ENCODE results near the gene NFIC.

DNA sequence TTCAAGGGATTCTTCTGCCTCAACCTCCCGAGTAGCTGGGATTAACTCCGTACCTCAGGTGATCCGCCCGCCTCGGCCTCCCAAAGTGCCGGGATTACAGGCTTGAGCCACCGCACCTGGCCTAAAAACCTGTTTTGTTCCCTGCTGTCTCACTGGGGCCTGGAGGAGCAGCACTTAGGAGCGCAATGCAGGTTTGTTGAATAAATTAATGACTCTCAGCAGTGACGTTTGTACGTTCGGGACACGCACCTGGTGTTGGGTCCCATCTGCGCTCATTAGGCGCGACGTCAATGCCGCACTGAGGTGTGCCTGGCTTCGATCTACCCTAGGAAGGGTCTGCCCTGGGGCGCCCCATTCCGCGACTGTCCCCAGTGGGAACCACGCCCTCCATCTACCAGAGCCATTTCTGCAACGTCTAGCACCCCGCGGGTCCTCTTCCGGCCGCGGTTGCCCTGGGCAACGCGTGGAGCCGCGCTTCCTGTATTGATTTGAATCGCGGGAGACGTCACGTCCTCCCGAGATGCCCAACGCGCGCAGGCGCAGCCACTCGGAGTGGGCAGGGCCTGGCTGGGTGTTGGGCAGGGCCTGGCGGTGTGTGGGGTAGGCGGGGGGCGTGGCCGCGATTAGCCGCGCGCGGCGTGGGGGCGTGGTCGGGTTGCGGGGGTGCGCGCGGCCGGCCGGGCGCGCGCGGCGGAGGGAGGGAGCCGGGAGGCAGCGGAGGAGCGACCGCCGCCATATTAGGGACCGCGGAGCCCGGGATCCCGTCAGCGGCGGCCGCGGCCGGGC is 139.4 kb downstream of the NFIC start, which contains the start of gene FZR1:
- TF ChIP-seq, protein P1, sequence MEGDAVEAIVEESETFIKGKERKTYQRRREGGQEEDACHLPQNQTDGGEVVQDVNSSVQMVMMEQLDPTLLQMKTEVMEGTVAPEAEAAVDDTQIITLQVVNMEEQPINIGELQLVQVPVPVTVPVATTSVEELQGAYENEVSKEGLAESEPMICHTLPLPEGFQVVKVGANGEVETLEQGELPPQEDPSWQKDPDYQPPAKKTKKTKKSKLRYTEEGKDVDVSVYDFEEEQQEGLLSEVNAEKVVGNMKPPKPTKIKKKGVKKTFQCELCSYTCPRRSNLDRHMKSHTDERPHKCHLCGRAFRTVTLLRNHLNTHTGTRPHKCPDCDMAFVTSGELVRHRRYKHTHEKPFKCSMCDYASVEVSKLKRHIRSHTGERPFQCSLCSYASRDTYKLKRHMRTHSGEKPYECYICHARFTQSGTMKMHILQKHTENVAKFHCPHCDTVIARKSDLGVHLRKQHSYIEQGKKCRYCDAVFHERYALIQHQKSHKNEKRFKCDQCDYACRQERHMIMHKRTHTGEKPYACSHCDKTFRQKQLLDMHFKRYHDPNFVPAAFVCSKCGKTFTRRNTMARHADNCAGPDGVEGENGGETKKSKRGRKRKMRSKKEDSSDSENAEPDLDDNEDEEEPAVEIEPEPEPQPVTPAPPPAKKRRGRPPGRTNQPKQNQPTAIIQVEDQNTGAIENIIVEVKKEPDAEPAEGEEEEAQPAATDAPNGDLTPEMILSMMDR (IDR thresholded peaks at IDR 0.05; ENCODE audit: poor library complexity, severe bottlenecking), result peak; percentile 54
- no peak for TF ChIP-seq EZH2 (IDR thresholded peaks at IDR 0.05; ENCODE audit: borderline replicate concordance, insufficient read depth, low read length, poor library complexity, severe bottlenecking)
- peak; percentile 93 for TF ChIP-seq POLR2AphosphoS5 (IDR thresholded peaks at IDR 0.05)
- peak; percentile 85 for TF ChIP-seq EP300 (conservative IDR thresholded peaks at IDR 0.05; ENCODE audit: poor library complexity, severe bottlenecking)
